GM18499 (cell line): ENCODE measurements around the gene STAT6.

ENCODE experiments used
- ATAC-seq: cut with Tn5 transposase; IDR thresholded peaks from one replicate; pipeline ENCODE4 v1.9.1; 2021; ENCODE audit warnings: moderate number of reproducible peaks; ENCODE audit not compliant: insufficient read depth, unreplicated experiment

Gene STAT6

GRCh38 chr12:57146092-57146491 lies 34.9 kb upstream of the STAT6 start:
- no peak for ATAC-seq

- ATAC-seq = no peak
These were observed 34.4 kb upstream of the STAT6 start for GRCh38 chr12:57145460-57146059.

GRCh38 chr12:57143454-57143853 lies 32.3 kb upstream of the STAT6 start:
- ATAC-seq = no peak

- ATAC-seq = no peak
These were observed 31.6 kb upstream of the STAT6 start for GRCh38 chr12:57142727-57143126.

GRCh38 chr12:57142121-57142520 lies 31.0 kb upstream of the STAT6 start:
- no peak for ATAC-seq

GRCh38 chr12:57141249-57141648 lies 30.1 kb upstream of the STAT6 start:
- no peak for ATAC-seq

- no peak for ATAC-seq
These were observed 28.9 kb upstream of the STAT6 start for GRCh38 chr12:57139796-57140649.

GRCh38 chr12:57138526-57139272 lies 27.5 kb upstream of the STAT6 start:
- no peak for ATAC-seq

GRCh38 chr12:57135527-57136326 lies 24.6 kb upstream of the STAT6 start:
- no peak for ATAC-seq

- ATAC-seq = no peak
These were observed 23.8 kb upstream of the STAT6 start for GRCh38 chr12:57134949-57135348.

- no peak for ATAC-seq
These were observed 22.8 kb upstream of the STAT6 start for GRCh38 chr12:57133916-57134315.

GRCh38 chr12:57133013-57133569 lies 21.9 kb upstream of the STAT6 start:
- ATAC-seq = no peak

- no peak for ATAC-seq
These were observed 21.0 kb upstream of the STAT6 start for GRCh38 chr12:57131896-57132744.

GRCh38 chr12:57130941-57131340 lies 19.8 kb upstream of the STAT6 start:
- no peak for ATAC-seq

GRCh38 chr12:57129889-57130288 lies 18.7 kb upstream of the STAT6 start:
- no peak for ATAC-seq

- ATAC-seq = no peak
These were observed 18.2 kb upstream of the STAT6 start for GRCh38 chr12:57129321-57129842.

GRCh38 chr12:57128519-57129247 lies 17.5 kb upstream of the STAT6 start:
- ATAC-seq = no peak
